ENCODE results near the gene SLC25A48.

DNA sequence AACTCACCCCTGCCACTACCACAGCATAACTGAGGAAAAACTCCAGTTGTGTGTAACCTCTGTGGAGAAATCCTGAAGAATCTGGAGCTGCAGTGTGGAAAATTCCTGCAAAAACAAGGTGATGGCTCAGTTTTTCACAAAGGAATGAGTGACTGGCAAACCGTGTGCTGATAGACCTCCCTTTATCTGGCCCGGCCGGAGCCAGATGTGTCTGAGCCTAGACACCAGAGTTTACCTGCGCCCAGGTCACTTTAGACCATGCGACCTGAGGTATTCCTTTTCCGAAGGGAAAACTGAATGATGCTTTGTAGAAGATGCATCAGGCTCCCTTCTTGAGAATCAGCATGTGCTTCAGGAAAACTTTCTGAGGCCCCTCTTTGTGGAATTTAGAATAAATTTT is 16.2 kb downstream of the SLC25A48 start:
- TF ChIP-seq, protein P1, sequence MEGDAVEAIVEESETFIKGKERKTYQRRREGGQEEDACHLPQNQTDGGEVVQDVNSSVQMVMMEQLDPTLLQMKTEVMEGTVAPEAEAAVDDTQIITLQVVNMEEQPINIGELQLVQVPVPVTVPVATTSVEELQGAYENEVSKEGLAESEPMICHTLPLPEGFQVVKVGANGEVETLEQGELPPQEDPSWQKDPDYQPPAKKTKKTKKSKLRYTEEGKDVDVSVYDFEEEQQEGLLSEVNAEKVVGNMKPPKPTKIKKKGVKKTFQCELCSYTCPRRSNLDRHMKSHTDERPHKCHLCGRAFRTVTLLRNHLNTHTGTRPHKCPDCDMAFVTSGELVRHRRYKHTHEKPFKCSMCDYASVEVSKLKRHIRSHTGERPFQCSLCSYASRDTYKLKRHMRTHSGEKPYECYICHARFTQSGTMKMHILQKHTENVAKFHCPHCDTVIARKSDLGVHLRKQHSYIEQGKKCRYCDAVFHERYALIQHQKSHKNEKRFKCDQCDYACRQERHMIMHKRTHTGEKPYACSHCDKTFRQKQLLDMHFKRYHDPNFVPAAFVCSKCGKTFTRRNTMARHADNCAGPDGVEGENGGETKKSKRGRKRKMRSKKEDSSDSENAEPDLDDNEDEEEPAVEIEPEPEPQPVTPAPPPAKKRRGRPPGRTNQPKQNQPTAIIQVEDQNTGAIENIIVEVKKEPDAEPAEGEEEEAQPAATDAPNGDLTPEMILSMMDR (IDR thresholded peaks at IDR 0.05), result no peak
- TF ChIP-seq POLR2AphosphoS5 (IDR thresholded peaks at IDR 0.05), result no peak
- no peak for TF ChIP-seq POLR2A (IDR thresholded peaks at IDR 0.05)
- no peak for TF ChIP-seq EP300 (IDR thresholded peaks at IDR 0.05)
